ENCODE results near the gene VLDLR.

DNA sequence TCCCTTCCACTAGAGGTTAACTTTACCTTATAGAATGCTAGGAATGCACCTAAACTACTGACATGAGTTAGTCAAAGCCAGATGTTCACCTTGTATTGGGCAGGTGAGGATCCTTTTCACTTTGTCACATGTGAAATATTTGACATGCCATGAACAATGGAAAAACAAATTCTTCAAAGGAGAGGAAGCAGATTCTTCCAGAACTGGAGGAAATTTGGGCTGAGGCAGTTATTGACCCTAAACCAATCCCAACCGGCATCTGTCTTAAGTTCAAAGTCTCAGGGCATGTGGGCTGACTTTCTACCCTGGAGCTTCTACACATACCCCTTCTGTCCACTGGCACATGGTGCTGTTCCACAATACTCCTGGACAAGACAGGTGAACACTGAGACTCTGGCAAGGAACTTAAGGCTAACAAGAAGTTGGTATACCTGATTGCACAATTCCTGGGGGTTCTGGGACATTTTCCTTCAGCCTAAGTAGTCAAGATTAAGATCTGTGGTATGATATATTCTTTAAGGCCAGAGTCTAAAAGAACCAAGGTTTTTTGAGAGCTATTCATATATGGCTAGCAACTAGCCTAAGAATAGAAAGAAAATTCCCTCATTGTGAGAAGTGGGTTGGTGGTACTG lies 2.6 kb downstream of the VLDLR start:
- TF ChIP-seq, protein P1, sequence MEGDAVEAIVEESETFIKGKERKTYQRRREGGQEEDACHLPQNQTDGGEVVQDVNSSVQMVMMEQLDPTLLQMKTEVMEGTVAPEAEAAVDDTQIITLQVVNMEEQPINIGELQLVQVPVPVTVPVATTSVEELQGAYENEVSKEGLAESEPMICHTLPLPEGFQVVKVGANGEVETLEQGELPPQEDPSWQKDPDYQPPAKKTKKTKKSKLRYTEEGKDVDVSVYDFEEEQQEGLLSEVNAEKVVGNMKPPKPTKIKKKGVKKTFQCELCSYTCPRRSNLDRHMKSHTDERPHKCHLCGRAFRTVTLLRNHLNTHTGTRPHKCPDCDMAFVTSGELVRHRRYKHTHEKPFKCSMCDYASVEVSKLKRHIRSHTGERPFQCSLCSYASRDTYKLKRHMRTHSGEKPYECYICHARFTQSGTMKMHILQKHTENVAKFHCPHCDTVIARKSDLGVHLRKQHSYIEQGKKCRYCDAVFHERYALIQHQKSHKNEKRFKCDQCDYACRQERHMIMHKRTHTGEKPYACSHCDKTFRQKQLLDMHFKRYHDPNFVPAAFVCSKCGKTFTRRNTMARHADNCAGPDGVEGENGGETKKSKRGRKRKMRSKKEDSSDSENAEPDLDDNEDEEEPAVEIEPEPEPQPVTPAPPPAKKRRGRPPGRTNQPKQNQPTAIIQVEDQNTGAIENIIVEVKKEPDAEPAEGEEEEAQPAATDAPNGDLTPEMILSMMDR (IDR thresholded peaks at IDR 0.05): no peak
- TF ChIP-seq POLR2AphosphoS5 (IDR thresholded peaks at IDR 0.05; ENCODE audit: low read depth, low read length): no peak
- TF ChIP-seq, protein P2, sequence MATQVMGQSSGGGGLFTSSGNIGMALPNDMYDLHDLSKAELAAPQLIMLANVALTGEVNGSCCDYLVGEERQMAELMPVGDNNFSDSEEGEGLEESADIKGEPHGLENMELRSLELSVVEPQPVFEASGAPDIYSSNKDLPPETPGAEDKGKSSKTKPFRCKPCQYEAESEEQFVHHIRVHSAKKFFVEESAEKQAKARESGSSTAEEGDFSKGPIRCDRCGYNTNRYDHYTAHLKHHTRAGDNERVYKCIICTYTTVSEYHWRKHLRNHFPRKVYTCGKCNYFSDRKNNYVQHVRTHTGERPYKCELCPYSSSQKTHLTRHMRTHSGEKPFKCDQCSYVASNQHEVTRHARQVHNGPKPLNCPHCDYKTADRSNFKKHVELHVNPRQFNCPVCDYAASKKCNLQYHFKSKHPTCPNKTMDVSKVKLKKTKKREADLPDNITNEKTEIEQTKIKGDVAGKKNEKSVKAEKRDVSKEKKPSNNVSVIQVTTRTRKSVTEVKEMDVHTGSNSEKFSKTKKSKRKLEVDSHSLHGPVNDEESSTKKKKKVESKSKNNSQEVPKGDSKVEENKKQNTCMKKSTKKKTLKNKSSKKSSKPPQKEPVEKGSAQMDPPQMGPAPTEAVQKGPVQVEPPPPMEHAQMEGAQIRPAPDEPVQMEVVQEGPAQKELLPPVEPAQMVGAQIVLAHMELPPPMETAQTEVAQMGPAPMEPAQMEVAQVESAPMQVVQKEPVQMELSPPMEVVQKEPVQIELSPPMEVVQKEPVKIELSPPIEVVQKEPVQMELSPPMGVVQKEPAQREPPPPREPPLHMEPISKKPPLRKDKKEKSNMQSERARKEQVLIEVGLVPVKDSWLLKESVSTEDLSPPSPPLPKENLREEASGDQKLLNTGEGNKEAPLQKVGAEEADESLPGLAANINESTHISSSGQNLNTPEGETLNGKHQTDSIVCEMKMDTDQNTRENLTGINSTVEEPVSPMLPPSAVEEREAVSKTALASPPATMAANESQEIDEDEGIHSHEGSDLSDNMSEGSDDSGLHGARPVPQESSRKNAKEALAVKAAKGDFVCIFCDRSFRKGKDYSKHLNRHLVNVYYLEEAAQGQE (IDR thresholded peaks at IDR 0.05; ENCODE audit: insufficient read depth in 1 of 2, low read depth in 2 of 2, low read length in 1 of 2): no peak
